Effector memory CD8-positive, alpha-beta T cell (primary cell): ENCODE data around the gene PACRG.

Source experiments
- ATAC-seq: fragments of 150-1000 bp; cut with Tn5 transposase; replicated peaks from 2 replicates; pipeline ENCODE4 v1.10.0; 2021; ENCODE audit warnings: mild to moderate bottlenecking, moderate library complexity
- DNase-seq, 3 experiments: peaks; one replicate each; pipeline ENCODE4 v3.0.0; 2021
- H3K27ac Mint-ChIP-seq, 2 donors: one replicate each; pipeline ENCODE4 v1.8.0; 2022; ENCODE audit warnings: mild to moderate bottlenecking in 2 of 2, mixed read lengths in 2 of 2, moderate library complexity in 2 of 2
- H3K27me3 Mint-ChIP-seq, 2 donors: one replicate each; pipeline ENCODE4 v1.8.0; 2022; ENCODE audit warnings: mixed read lengths in 2 of 2
- H3K36me3 Mint-ChIP-seq: one replicate; pipeline ENCODE4 v1.8.0; 2022; ENCODE audit warnings: mild to moderate bottlenecking, moderate library complexity, mixed read lengths; ENCODE audit not compliant: insufficient read depth
- H3K4me1 Mint-ChIP-seq, 2 donors: one replicate each; pipeline ENCODE4 v1.8.0; 2022; ENCODE audit warnings: low read depth in 2 of 2, mixed read lengths in 2 of 2
- H3K4me3 Mint-ChIP-seq, 2 donors: one replicate each; pipeline ENCODE4 v1.8.0; 2022; ENCODE audit warnings: mild to moderate bottlenecking in 2 of 2, mixed read lengths in 2 of 2, moderate library complexity in 2 of 2
- H3K9me3 Mint-ChIP-seq, 2 donors: one replicate each; pipeline ENCODE4 v1.8.0; 2022; ENCODE audit warnings: mixed read lengths in 2 of 2

Gene PACRG

DNA sequence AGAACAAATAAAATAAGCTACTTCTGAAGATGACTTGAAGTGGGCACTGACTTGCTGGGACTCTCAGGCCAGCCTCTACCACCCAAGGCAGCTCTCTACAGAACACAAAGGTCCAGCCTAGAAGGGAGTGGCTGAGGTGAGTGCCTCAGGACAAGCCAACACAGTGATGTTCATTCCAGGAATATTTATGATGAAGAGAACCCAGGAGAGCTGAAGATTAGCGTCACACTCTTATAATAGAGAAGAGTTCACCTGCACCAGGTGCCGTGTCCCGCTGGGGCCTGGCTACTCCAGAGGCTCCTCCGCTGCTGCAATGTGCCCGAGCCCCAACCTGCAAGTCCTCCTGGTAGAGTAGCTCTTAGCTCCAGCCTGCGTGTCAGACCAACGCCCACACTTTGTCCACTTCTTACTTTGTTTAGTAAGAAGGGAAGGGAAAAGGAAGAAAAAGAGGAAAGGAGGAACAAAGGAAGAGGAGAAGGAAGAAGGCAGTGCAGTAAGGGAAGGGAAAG lies 504.3 kb downstream of the PACRG start:
- no peaks in the 10 kb centered on the region for H3K9me3 Mint-ChIP-seq
- no peak for ATAC-seq
- H3K27ac Mint-ChIP-seq, result no peak overlapping the region
- DNase-seq, result no peak
- H3K4me3 Mint-ChIP-seq, result no peak overlapping the region
- H3K4me1 Mint-ChIP-seq, result no peaks in the 10 kb centered on the region
- peaks cover 20 to 42% of the 10 kb centered on the region in 2 donors for H3K27me3 Mint-ChIP-seq
- no peaks in the 10 kb centered on the region for H3K36me3 Mint-ChIP-seq

- no peak for ATAC-seq
- no peaks in the 10 kb centered on the region for H3K4me1 Mint-ChIP-seq
- H3K27ac Mint-ChIP-seq, result no peak overlapping the region
Measured at GRCh38 chr6:163232649-163233048, 504.9 kb downstream of the PACRG start.

DNA sequence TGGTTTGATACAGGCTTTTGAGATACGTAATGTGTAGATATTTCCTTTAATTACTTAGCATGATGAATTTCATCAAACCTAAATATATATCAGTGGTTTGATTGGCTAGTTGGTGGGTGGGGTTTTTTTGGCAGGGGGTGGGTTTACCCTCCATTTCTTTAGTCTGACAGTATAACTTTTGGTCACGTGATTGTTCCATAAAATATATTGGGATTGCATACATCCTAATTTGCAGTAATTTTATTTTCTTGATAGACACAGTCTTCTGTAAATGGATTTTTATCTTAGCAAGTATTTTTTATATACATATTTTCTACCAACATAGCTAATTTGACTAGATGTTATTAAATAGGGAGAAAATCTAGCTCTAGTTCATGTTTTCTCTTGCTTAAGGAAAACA lies 509.3 kb downstream of the PACRG start:
- DNase-seq (no peak), ATAC-seq (no peak)
- Mint-ChIP-seq H3K4me3 (no peak overlapping the region), H3K27me3 (peaks cover 18 to 40% of the 10 kb centered on the region in 2 donors), H3K9me3 (peaks cover 0 to 4% of the 10 kb centered on the region in 2 donors), H3K27ac (no peak overlapping the region), H3K4me1 (no peaks in the 10 kb centered on the region), H3K36me3 (no peaks in the 10 kb centered on the region)

More at GRCh38 chr6:163232649-163233048, 504.9 kb downstream of the PACRG start:
- Mint-ChIP-seq H3K27me3 (peaks cover 20 to 37% of the 10 kb centered on the region in 2 donors), H3K9me3 (no peaks in the 10 kb centered on the region), H3K36me3 (no peaks in the 10 kb centered on the region), H3K4me3 (no peak overlapping the region)
- DNase-seq, result no peak

GRCh38 chr6:163239572-163240340 lies 512.0 kb downstream of the PACRG start:
- H3K4me1 Mint-ChIP-seq, result no peaks in the 10 kb centered on the region
- no peaks in the 10 kb centered on the region for H3K36me3 Mint-ChIP-seq
- H3K4me3 Mint-ChIP-seq, result no peak overlapping the region
- H3K27me3 Mint-ChIP-seq, result peaks cover 5 to 24% of the 10 kb centered on the region in 2 donors
- peaks cover 0 to 4% of the 10 kb centered on the region in 2 donors for H3K9me3 Mint-ChIP-seq
- no peak for DNase-seq
- no peak for ATAC-seq
- no peak overlapping the region for H3K27ac Mint-ChIP-seq

DNA sequence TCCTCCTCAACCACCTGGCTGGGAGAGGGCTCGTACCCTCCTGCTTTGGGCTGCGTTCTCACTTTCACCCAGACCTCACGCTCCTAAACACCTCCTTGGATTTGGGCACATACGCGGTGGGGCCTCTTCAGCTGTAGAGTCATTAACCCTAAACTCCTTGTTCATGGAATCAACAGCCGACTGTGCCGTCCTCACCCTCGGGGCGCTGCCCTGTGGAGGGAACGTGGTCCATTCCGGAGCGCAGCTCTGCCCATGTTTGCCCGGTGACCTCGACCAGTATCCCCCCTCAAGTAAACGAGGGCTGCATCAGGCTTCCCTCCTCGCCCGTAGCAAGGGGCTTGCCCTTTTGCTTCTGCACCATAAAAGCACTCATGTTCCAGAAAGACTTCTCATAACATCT lies 512.8 kb downstream of the PACRG start:
- Mint-ChIP-seq H3K9me3 (peaks cover 0 to 4% of the 10 kb centered on the region in 2 donors), H3K4me3 (no peak overlapping the region), H3K36me3 (no peaks in the 10 kb centered on the region), H3K27me3 (peaks cover 5 to 22% of the 10 kb centered on the region in 2 donors), H3K4me1 (no peaks in the 10 kb centered on the region), H3K27ac (no peak overlapping the region)
- DNase-seq (no peak), ATAC-seq (no peak)

GRCh38 chr6:163241683-163242082 lies 513.9 kb downstream of the PACRG start:
- Mint-ChIP-seq H3K9me3 (peaks cover 0 to 4% of the 10 kb centered on the region in 2 donors), H3K4me1 (no peaks in the 10 kb centered on the region), H3K27ac (no peak overlapping the region), H3K4me3 (no peak overlapping the region), H3K36me3 (no peaks in the 10 kb centered on the region), H3K27me3 (peaks cover 15 to 31% of the 10 kb centered on the region in 2 donors)
- DNase-seq (no peak), ATAC-seq (no peak)

- Mint-ChIP-seq H3K4me3 (no peak overlapping the region), H3K27me3 (peaks cover 22 to 40% of the 10 kb centered on the region in 2 donors), H3K36me3 (no peaks in the 10 kb centered on the region), H3K27ac (no peak overlapping the region), H3K9me3 (peaks cover 0 to 4% of the 10 kb centered on the region in 2 donors), H3K4me1 (no peaks in the 10 kb centered on the region)
- no peak for ATAC-seq
- DNase-seq, result no peak
Measured at GRCh38 chr6:163243083-163243482, 515.3 kb downstream of the PACRG start.

GRCh38 chr6:163243692-163244589 lies 516.2 kb downstream of the PACRG start:
- H3K4me3 Mint-ChIP-seq, result no peak overlapping the region
- no peak for DNase-seq
- H3K4me1 Mint-ChIP-seq, result no peaks in the 10 kb centered on the region
- peaks cover 0 to 4% of the 10 kb centered on the region in 2 donors for H3K9me3 Mint-ChIP-seq
- H3K27ac Mint-ChIP-seq, result no peak overlapping the region
- ATAC-seq, result no peak
- H3K27me3 Mint-ChIP-seq, result peaks cover 22 to 47% of the 10 kb centered on the region in 2 donors
- H3K36me3 Mint-ChIP-seq, result no peaks in the 10 kb centered on the region

DNA sequence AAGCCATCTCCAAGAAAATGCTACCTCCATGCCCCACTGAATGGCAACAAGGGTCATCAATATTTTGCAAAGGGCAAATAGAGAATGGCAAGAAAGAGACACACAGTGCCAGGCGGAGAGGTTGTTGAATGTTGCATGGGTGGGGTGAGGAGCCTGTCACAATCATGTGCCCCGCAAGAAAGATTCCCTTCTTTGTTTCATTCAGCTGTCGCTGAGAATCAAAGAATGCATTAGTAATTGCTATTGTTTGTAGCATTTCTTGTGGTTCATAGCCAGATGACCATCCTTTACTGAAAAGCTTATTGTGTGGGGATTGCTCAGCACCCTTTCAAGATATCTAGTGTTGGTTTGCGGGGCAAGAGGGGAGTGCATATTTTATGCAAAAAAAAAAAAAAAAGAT lies 520.3 kb downstream of the PACRG start:
- H3K27me3 Mint-ChIP-seq, result peaks cover 17 to 42% of the 10 kb centered on the region in 2 donors
- peaks cover 0 to 3% of the 10 kb centered on the region in 2 donors for H3K4me1 Mint-ChIP-seq
- H3K4me3 Mint-ChIP-seq, result no peak overlapping the region
- no peaks in the 10 kb centered on the region for H3K9me3 Mint-ChIP-seq
- ATAC-seq (no peak), DNase-seq (no peak)
- H3K36me3 Mint-ChIP-seq, result no peaks in the 10 kb centered on the region
- no peak overlapping the region for H3K27ac Mint-ChIP-seq

GRCh38 chr6:163249651-163250101 lies 521.9 kb downstream of the PACRG start:
- ATAC-seq, result no peak
- H3K4me3 Mint-ChIP-seq, result no peak overlapping the region

GRCh38 chr6:163250116-163250515 lies 522.3 kb downstream of the PACRG start:
- H3K9me3 Mint-ChIP-seq, result no peaks in the 10 kb centered on the region
- H3K4me3 Mint-ChIP-seq, result no peak overlapping the region
- DNase-seq (no peak), ATAC-seq (no peak)
- H3K36me3 Mint-ChIP-seq, result no peaks in the 10 kb centered on the region
- H3K27me3 Mint-ChIP-seq, result peaks cover 17 to 53% of the 10 kb centered on the region in 2 donors
- no peak overlapping the region for H3K27ac Mint-ChIP-seq
- peaks cover 0 to 3% of the 10 kb centered on the region in 2 donors for H3K4me1 Mint-ChIP-seq

More at GRCh38 chr6:163249651-163250101, 521.9 kb downstream of the PACRG start:
- peaks cover 0 to 3% of the 10 kb centered on the region in 2 donors for H3K4me1 Mint-ChIP-seq
- H3K36me3 Mint-ChIP-seq, result no peaks in the 10 kb centered on the region
- no peak overlapping the region for H3K27ac Mint-ChIP-seq
- peaks cover 17 to 53% of the 10 kb centered on the region in 2 donors for H3K27me3 Mint-ChIP-seq
- no peak for DNase-seq
- no peaks in the 10 kb centered on the region for H3K9me3 Mint-ChIP-seq

DNA sequence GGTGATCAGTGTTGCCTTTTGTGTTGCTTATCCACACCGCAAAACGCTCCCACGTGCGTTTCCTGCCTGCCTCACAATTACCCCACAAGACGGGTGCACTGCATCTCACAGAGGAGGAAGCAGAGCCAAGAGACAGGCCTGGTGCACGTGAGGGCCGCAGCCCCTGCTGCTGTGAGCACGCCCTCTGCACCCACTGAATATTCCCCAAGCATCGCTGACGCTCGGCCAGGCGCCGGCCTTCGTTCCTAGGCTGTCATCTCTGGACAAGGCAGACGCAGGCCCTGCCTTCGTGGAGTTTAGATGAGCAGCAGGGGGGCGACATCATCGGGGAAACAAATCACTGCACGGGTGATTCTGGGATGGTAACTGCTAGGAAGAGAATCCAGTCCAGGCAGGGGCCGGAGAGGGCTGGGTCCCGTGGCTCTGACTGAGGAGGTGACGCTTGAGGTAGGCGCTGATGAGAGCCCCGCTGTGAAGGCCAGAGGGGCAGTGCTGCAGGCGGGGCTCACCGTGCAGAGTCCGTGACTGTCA lies 524.4 kb downstream of the PACRG start:
- Mint-ChIP-seq H3K4me3 (no peak overlapping the region), H3K36me3 (no peaks in the 10 kb centered on the region), H3K27me3 (peaks cover 7 to 39% of the 10 kb centered on the region in 2 donors), H3K27ac (no peak overlapping the region), H3K4me1 (peaks cover 0 to 3% of the 10 kb centered on the region in 2 donors), H3K9me3 (no peaks in the 10 kb centered on the region)
- DNase-seq (no peak), ATAC-seq (no peak)

DNA sequence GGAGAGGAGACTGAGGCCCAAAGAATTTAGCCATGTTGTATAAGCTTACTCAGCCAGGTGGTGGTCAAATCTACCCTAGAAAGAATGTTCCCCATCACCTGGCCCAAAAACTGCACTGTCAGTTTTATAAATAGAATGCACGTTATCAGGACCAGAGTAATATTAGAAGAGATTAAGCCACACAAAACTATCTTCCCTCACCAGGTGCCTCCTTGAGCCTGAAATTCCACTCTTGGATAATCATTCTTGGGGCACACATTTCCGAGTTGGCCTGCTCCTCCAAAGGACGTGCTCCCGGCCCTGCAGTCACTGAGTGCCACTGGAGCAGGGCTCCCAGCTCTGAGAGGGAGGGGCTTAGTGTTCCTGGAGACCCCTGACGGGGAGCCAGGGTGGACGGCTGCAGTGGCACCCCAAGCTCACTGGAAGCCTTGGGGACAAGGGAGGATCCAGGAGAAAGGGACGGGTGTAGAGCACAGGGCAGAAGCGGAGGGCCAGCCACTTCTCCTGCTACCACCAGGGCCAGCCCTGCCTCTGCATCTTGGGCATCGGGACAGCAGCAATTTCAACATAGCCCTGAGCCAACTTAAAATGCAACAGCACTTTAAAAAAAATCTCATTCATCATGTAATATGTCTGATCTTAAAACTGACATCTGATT lies 525.9 kb downstream of the PACRG start:
- DNase-seq, result no peak

More for the DNA sequence above, 525.9 kb downstream of the PACRG start:
- H3K9me3 Mint-ChIP-seq, result no peaks in the 10 kb centered on the region
- no peak overlapping the region for H3K27ac Mint-ChIP-seq
- H3K36me3 Mint-ChIP-seq, result no peaks in the 10 kb centered on the region
- peaks cover 0 to 3% of the 10 kb centered on the region in 2 donors for H3K4me1 Mint-ChIP-seq
- no peak for ATAC-seq
- peaks cover 0 to 24% of the 10 kb centered on the region in 2 donors for H3K27me3 Mint-ChIP-seq
- H3K4me3 Mint-ChIP-seq, result no peak overlapping the region
